Adrenal gland (tissue), 5 donors: ENCODE results near the gene MALL.
"Not testable (repeated sequence)": the region's sequence is repeated elsewhere in the genome, so short reads cannot be mapped to it uniquely, and the experiment has no call there.

Experiments
- POLR2A ChIP-seq, 2 donors: fragments of 450-650 bp; IDR thresholded peaks; one replicate each; pipeline ENCODE4 v1.6.1; 2017; ENCODE audit warnings: antibody characterized with exemption in 2 of 2, mild to moderate bottlenecking in 2 of 2, moderate library complexity in 1 of 2
- TF ChIP-seq, protein P1 (sequence below), 6 experiments: fragments of 450-650 bp in 4 of 6; fragments of 200-600 bp in 2 of 6; sonication (generic) in 1 of 6; IDR thresholded peaks; 1 replicate in 5 of 6; 2 replicates in 1 of 6; pipeline versions ENCODE4 v1.5.1 to v1.8.0; 2016 to 2021; ENCODE audit warnings: antibody characterized with exemption in 6 of 6, mild to moderate bottlenecking in 2 of 6, moderate library complexity in 1 of 6
- donor health status: DM: no; HTN: no; CAD: no.

DNA sequence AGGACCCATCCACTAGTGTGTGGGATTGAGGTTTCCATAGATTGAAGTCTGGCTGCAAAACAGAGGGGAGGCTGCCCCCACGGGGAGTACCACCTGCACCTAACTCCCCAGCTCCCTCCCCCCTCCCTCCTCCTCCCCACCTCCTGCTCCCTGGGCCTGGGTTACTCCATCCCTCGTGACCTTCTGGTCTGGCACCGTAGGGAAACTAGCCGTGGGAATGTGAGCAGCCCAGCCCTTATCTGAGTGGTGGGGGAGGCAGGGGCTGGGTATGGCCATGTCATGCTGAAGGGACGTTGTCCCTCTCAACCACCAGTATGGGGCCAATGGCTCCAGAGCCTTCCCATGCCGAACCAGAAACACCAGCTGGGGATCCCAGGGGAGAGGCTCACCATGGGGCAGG lies 80.2 kb downstream of the MALL start:
- TF ChIP-seq, protein P1, sequence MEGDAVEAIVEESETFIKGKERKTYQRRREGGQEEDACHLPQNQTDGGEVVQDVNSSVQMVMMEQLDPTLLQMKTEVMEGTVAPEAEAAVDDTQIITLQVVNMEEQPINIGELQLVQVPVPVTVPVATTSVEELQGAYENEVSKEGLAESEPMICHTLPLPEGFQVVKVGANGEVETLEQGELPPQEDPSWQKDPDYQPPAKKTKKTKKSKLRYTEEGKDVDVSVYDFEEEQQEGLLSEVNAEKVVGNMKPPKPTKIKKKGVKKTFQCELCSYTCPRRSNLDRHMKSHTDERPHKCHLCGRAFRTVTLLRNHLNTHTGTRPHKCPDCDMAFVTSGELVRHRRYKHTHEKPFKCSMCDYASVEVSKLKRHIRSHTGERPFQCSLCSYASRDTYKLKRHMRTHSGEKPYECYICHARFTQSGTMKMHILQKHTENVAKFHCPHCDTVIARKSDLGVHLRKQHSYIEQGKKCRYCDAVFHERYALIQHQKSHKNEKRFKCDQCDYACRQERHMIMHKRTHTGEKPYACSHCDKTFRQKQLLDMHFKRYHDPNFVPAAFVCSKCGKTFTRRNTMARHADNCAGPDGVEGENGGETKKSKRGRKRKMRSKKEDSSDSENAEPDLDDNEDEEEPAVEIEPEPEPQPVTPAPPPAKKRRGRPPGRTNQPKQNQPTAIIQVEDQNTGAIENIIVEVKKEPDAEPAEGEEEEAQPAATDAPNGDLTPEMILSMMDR (IDR thresholded peaks at IDR 0.05): not testable (repeated sequence)
- not testable (repeated sequence) for TF ChIP-seq POLR2A (IDR thresholded peaks at IDR 0.05)
